Astrocyte (in vitro differentiated cells and primary cell): ENCODE measurements around the gene SLC45A3. TPM values are rescaled to one million over a fixed set of nuclear protein-coding genes. Genes with fewer than 3 reads are reported as not detected.

Experiments used
- DNase-seq: peaks from one replicate; pipeline ENCODE4 v3.0.0-alpha.2; 2010; ENCODE audit warnings: low read depth
- FAIRE-seq: peaks from 2 replicates; lab custom pipeline; 2011; peaks lifted over from hg19 to GRCh38; lab: Jason Lieb, UNC
- H2AFZ ChIP-seq: 2 replicates; pipeline ENCODE4 v1.6.0; 2012; ENCODE audit warnings: low read depth, low read length, inconsistent platforms
- H3K27ac ChIP-seq: 2 replicates; pipeline ENCODE4 v1.5.1; 2011; ENCODE audit warnings: low read depth, low read length, inconsistent platforms
- H3K27me3 ChIP-seq: 2 replicates; pipeline ENCODE4 v1.6.0; 2011; ENCODE audit warnings: low read length, inconsistent platforms; ENCODE audit not compliant: insufficient read depth
- H3K36me3 ChIP-seq: 2 replicates; pipeline ENCODE4 v1.5.1; 2011; ENCODE audit warnings: low read length, inconsistent platforms; ENCODE audit not compliant: insufficient read depth
- H3K4me1 ChIP-seq: 2 replicates; pipeline ENCODE4 v1.5.1; 2011; ENCODE audit warnings: low read length, inconsistent platforms; ENCODE audit not compliant: insufficient read depth
- H3K4me2 ChIP-seq: 2 replicates; pipeline ENCODE4 v1.6.0; 2012; ENCODE audit warnings: low read length, inconsistent platforms
- H3K4me3 ChIP-seq: 2 replicates; pipeline ENCODE4 v1.5.1; 2011; ENCODE audit warnings: low read depth, mild to moderate bottlenecking, low read length, inconsistent platforms; ENCODE audit not compliant: insufficient read depth
- H3K79me2 ChIP-seq: 2 replicates; pipeline ENCODE4 v1.6.0; 2012; ENCODE audit warnings: mild to moderate bottlenecking, low read length, inconsistent platforms; ENCODE audit not compliant: insufficient read depth
- H3K9ac ChIP-seq: 2 replicates; pipeline ENCODE4 v1.6.0; 2012; ENCODE audit warnings: mild to moderate bottlenecking, low read length, inconsistent platforms
- H3K9me3 ChIP-seq: 2 replicates; pipeline ENCODE4 v1.5.1; 2012; ENCODE audit warnings: low read depth, mild to moderate bottlenecking, low read length, inconsistent platforms; ENCODE audit not compliant: insufficient read depth
- H4K20me1 ChIP-seq: 2 replicates; pipeline ENCODE4 v1.6.0; 2012; ENCODE audit warnings: low read length, inconsistent platforms; ENCODE audit not compliant: insufficient read depth
- H3K27ac Mint-ChIP-seq: one replicate; pipeline ENCODE4 v1.8.0; 2021; ENCODE audit warnings: mild to moderate bottlenecking, mixed read lengths; ENCODE audit not compliant: unreplicated experiment
- H3K27me3 Mint-ChIP-seq: one replicate; pipeline ENCODE4 v1.8.0; 2021; ENCODE audit warnings: low read depth, mixed read lengths; ENCODE audit not compliant: unreplicated experiment
- H3K36me3 Mint-ChIP-seq: one replicate; pipeline ENCODE4 v1.8.0; 2021; ENCODE audit warnings: low read depth, mixed read lengths; ENCODE audit not compliant: unreplicated experiment
- H3K4me1 Mint-ChIP-seq: one replicate; pipeline ENCODE4 v1.8.0; 2021; ENCODE audit warnings: low read depth, mixed read lengths; ENCODE audit not compliant: unreplicated experiment
- H3K4me3 Mint-ChIP-seq: one replicate; pipeline ENCODE4 v1.8.0; 2021; ENCODE audit warnings: mild to moderate bottlenecking, moderate library complexity, mixed read lengths; ENCODE audit not compliant: unreplicated experiment
- H3K9me3 Mint-ChIP-seq: one replicate; pipeline ENCODE4 v1.8.0; 2021; ENCODE audit warnings: mild to moderate bottlenecking, mixed read lengths; ENCODE audit not compliant: unreplicated experiment
- CTCF ChIP-seq: IDR thresholded peaks from 2 replicates; pipeline ENCODE4 v1.5.1; 2011; ENCODE audit warnings: low read depth, mild to moderate bottlenecking, inconsistent platforms, low read length, moderate library complexity; ENCODE audit not compliant: insufficient read depth
- EZH2 ChIP-seq: IDR thresholded peaks from 2 replicates; pipeline ENCODE4 v1.6.1; 2012; ENCODE audit warnings: mild to moderate bottlenecking, low read length, inconsistent platforms; ENCODE audit not compliant: insufficient read depth
- total RNA-seq: library from RNA; stranded (reverse); gene quantifications from 2 replicates; pipeline ENCODE4 v1.2.1, GENCODE V29; 2021

SLC45A3 gene
- total RNA-seq, 1 donor from 2014 or later: 7.1 TPM

- Histone ChIP-seq H3K4me2 (no peak overlapping the region), H3K9ac (no peak overlapping the region), H3K4me3 (no peak overlapping the region), H3K36me3 (no peaks in the 10 kb centered on the region), H4K20me1 (no peaks in the 10 kb centered on the region), H3K9me3 (no peaks in the 10 kb centered on the region), H3K27me3 (no peaks in the 10 kb centered on the region), H2AFZ (no peak overlapping the region), H3K4me1 (peaks cover 6% of the 10 kb centered on the region), H3K27ac (no peak overlapping the region), H3K79me2 (no peaks in the 10 kb centered on the region)
- FAIRE-seq: no peak
- TF ChIP-seq EZH2 (no peak), CTCF (no peak)
- Mint-ChIP-seq H3K36me3 (peaks cover 12% of the 10 kb centered on the region), H3K4me3 (no peak overlapping the region), H3K27me3 (no peaks in the 10 kb centered on the region), H3K27ac (no peak overlapping the region), H3K4me1 (peaks cover 12% of the 10 kb centered on the region), H3K9me3 (peaks cover 2% of the 10 kb centered on the region)
- no peak for DNase-seq
These were observed 18.6 kb upstream of the SLC45A3 start for GRCh38 chr1:205698921-205699320.

- H3K9me3 ChIP-seq: no peaks in the 10 kb centered on the region
- H4K20me1 ChIP-seq: no peaks in the 10 kb centered on the region
- no peaks in the 10 kb centered on the region for H3K4me1 ChIP-seq
- Mint-ChIP-seq H3K27me3 (peaks cover 5% of the 10 kb centered on the region), H3K9me3 (no peaks in the 10 kb centered on the region), H3K27ac (no peak overlapping the region), H3K36me3 (no peaks in the 10 kb centered on the region), H3K4me3 (no peak overlapping the region), H3K4me1 (peaks cover 7% of the 10 kb centered on the region)
- TF ChIP-seq CTCF (no peak), EZH2 (no peak)
- H3K79me2 ChIP-seq: no peaks in the 10 kb centered on the region
- no peak for DNase-seq
- H3K4me3 ChIP-seq: no peak overlapping the region
- no peak overlapping the region for H3K9ac ChIP-seq
- H3K27ac ChIP-seq: no peak overlapping the region
- H2AFZ ChIP-seq: no peak overlapping the region
- H3K4me2 ChIP-seq: no peak overlapping the region
- FAIRE-seq: no peak
- H3K27me3 ChIP-seq: no peaks in the 10 kb centered on the region
- H3K36me3 ChIP-seq: no peaks in the 10 kb centered on the region
These were observed 13.2 kb upstream of the SLC45A3 start for GRCh38 chr1:205693421-205693991.

- Histone ChIP-seq H3K27ac (no peak overlapping the region), H3K4me3 (no peak overlapping the region), H2AFZ (no peak overlapping the region), H3K27me3 (no peaks in the 10 kb centered on the region), H3K36me3 (no peaks in the 10 kb centered on the region), H3K79me2 (no peaks in the 10 kb centered on the region), H3K9ac (no peak overlapping the region), H3K4me2 (no peak overlapping the region), H3K4me1 (no peaks in the 10 kb centered on the region), H3K9me3 (no peaks in the 10 kb centered on the region), H4K20me1 (no peaks in the 10 kb centered on the region)
- H3K27ac Mint-ChIP-seq: no peak overlapping the region
- H3K4me1 Mint-ChIP-seq: peaks cover 7% of the 10 kb centered on the region
- peaks cover 6% of the 10 kb centered on the region for H3K27me3 Mint-ChIP-seq
- no peak for TF ChIP-seq EZH2
- TF ChIP-seq CTCF: no peak
- DNase-seq (no peak), FAIRE-seq (no peak)
- no peaks in the 10 kb centered on the region for H3K9me3 Mint-ChIP-seq
- no peak overlapping the region for H3K4me3 Mint-ChIP-seq
- H3K36me3 Mint-ChIP-seq: no peaks in the 10 kb centered on the region
These were observed 12.1 kb upstream of the SLC45A3 start for GRCh38 chr1:205692423-205692822.
